Measurements from ENCODE around the gene PELI3.
"Not testable (repeated sequence)": the region's sequence is repeated elsewhere in the genome, so short reads cannot be mapped to it uniquely, and the experiment has no call there.

PELI3 gene

DNA sequence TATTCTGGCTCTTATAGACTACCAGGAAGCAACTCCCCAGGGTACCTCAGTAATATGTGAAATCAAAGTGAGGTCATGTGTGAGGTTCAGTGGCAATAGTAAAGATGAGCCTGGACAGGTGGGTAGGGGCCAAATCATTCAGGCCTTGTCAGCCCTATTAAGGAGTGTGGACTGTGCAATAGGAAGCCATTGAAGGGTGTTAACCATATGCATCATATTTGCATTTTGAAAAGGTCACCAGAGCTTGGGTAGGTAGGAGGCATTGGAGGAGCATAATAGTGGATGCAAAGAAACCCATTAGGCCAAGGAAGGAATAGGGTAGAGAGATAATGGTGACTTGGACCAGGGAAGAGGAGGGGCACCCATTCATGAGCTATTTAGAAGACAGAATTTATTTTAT is 19.7 kb upstream of the PELI3 start:
- DNase-seq, result no peak

DNA sequence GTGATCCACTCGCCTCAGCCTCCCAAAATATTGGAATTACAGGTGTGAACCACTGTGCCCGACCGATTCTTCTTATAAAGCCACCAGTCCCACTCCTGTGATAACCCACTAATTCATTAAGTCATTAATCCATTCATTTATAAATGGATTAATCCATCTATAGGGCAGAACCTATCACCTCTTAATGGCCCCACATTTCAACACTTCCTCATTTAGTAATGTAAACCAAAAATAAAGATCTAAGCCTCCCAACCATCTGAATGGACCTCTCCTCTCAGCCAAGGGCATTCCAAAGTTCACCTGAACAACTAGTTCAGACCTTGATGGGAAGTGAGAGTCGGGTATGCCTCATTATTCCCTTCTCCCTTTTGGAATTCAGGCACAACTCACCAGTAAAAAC is 18.2 kb upstream of the PELI3 start:
- no peak for DNase-seq

DNA sequence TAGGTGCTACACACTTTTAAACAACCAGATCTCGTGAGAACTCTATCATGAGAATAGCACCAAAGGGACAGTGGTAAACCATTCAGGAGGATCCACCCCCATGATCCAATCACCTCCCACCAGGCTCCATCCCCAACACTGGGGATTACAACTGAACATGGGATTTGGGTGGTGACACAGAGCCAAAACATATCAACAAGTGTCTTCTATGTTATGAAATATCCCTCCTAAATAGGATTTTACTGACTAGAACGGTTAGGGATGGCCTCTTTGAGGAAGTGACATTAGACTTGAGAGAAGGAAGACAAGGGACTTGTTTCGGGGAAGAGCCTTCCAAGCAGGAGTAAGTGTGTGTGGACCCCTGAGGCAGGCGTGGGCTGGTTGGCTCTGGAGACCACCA is 16.1 kb upstream of the PELI3 start:
- no peak for DNase-seq

DNA sequence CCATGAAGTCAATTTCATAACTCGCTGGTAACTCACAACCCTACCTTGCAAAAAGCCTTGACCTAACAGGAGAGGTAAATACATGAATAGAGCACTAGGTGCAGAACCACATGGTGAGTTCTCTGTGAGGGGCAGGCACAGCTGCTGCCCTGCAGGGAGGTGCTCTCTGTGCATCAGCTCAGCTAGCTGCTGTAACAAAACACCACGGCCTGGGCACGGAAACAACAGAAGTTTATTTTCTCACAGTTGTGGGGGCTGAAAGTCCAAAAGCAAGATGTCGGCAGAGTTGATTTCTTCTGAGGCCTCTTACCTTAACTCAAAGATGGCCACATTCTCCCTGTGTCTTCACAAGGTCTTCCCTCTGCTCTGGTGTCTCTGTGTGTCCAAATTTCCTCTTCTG is 15.0 kb upstream of the PELI3 start:
- no peak for DNase-seq

DNA sequence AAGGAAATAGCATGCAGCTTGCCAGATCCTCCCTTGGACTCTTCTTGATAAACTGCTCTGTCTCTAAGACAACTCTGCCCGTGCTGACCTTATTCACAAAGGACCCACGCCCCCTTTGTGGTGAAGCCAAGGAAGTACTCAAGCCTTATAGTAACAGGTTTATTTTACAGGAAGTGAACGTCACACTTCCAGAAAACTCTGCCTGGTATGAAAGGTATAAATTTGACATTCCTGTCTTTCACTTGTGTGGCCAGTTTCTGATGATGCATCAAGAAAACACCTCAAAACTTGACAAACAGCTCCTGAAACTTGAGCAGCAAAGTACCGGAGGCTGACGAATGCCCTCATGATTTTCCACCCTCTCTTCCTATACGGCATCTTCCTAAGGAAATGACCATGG is 12.5 kb upstream of the PELI3 start:
- no peak for DNase-seq

DNA sequence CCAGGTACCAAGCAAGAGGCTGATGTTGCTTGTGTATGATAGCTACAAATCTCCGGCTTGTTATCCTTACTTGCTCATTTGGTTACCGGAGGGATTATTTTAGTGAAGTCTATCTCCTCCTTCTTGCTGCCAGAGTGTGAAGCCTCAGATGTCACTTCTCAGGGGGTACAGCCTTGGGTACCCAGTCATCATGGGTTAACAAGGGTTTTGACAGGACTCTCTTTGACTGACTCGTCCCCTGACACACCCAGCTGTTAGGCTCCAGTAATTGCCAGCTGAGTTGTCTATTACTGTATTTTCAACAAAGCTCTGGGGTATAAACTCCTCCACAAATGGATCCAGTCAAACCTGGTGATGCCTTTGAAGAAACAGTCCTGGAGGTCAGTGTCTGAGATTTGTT is 11.9 kb upstream of the PELI3 start:
- DNase-seq, result no peak

DNA sequence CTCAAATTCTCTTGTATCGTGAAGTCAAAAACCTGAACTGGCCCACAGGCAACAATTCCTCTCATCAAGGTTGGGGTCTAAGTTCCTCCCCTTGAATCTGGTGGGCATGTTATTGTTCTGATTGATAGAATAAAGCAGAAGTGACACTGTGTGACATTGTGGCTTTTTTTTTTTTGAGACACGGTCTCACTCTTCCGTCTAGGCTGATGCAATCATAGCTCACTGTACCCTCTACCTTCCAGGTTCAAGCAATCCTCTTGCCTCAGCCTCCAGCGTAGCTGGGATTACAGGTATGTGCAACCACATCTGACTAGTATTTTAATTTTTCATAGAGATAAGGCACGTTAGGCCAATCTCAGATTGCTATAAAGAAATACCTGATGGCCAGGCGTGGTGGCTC is 8.9 kb upstream of the PELI3 start:
- no peak for DNase-seq

DNA sequence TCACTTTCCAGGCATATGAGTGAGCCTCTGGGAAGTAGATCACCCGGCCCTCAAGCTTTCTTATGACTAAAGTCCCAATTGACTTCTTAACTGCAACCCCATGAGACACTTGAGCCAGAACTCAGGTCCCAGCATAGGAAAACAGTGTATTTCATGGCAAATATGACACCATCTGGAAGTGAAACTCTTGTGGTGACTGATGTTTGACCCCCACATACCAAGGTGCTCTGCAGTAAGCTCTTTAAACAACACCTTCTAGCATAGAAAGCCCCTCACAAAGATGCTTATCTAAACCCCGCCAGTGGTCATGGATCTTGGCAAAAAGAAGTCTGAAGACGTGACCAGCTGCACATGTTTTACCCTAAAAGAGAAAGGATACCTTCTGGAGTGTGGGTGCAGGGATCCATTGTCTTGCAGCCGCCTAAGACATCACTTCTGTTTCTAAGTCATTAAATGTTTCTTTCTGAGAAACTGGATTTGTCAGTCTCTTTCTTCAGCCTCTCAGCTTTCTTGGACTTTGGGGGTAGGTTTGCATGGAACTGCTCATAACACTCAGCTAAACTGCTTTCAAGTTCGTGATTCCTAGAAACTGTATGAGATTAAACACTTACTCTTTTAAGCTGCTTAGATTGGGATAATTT is 7.4 kb upstream of the PELI3 start:
- DNase-seq, result no peak

DNA sequence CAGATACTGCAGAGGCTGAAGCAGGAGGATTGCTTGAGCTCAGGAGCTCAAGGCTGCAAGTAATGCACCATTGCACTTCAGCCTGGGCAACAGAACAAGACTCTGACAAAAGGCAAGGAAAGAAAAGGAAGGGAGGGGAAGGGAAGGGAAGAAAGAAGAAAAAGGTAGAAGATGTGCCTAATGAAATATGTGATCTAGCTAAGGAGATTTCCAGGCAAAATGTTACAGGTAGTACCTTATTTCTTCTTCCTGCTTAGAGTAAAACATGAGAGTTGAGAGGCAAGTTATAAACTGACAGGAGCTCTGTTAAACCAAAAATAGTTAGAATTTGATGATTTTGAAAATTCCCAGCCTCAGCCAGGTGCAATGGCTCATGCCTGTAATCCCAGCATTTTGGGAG is 4.7 kb upstream of the PELI3 start:
- DNase-seq, result no peak

DNA sequence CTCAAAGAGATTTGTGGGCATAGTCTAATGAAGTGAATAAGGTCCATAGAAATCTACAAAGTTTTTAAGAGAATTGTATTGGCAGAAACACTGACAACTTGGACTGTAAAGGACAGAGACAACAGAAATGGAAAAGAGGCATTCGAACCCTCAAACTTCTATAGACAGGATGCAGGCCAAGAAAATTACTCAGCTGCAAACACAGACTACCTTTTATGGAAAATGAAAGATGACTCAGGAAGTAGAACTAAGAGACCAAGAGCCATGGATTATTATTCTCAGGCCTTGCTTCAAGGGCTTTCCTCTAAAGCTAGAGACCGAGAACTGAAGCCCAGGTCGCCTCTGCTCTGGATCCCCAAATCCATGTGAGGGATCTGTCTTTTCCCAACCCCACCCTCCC is 3.8 kb upstream of the PELI3 start:
- no peak for DNase-seq

DNA sequence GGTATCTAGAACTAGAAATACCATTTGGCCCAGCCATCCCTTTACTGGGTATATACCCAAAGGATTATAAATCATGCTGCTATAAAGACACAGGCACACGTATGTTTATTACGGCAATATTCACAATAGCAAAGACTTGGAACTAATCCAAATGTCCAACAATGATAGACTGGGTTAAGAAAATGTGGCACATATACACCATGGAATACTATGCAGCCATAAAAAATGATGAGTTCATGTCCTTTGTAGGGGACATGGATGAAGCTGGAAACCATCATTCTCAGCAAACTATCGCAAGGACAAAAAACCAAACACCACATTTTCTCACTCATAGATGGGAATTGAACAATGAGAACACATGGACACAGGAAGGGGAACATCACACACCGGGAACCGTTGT is 2.6 kb upstream of the PELI3 start:
- not testable (repeated sequence) for DNase-seq

DNA sequence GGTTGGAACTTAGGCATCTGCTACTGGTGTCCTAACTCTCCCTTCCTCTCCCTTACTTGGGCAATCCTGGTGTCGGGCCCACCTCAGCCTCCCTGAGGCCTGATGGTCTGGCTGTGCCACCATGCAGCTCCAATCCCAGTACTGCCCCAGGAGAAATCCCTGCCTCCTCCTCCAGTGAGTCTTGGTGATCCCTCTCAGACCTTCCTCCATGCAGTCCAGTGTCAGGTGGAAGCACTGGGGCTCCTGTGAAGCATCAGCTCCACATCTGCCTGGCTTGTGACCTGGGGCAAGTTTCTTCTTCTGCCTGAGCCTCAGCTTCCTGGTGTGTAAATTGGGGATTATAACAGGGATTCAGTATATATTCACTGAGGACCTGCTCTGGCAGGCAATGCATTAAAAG is 1.8 kb upstream of the PELI3 start:
- no peak for DNase-seq

DNA sequence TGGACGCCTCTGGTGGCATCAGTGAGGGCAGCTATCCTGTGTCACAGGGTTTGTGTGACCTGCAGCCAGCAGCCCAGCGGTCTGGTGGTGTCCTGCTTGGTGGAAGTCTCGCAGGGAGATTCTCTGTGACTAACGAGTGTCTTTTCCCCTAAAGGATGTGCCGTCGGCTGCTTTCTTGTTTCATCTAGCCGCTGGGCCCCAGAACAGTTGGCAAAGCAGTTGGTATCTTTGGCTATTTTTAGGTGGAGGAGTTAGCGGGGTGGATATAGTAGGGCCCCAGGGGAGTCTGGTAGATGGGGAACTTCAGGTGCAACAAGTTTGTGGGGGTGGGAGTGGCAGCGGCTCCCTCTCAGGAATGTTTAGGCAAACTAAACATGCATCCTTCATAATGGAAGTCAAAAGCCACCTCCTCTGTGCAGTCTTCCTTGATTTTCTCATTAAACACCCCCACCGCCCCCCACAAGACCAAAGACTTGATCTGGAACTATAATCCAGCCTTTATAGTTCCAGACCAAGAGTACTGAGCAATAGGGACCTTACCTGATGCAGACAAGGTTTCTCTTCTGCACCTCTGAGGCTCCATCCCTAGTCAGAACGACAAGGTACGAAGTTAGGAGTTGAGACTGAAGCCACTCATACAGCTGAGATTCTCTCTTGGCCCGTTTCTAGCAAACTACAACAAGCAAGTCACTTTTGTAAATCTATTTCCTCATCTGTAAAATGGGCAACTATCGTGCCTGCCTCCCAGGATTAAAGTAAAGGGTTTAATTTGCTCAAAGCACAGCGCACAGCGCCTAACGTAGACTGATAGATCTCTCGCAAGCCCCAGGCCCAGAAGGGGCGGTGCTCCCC is 1.1 kb upstream of the PELI3 start:
- DNase-seq, result no peak

DNA sequence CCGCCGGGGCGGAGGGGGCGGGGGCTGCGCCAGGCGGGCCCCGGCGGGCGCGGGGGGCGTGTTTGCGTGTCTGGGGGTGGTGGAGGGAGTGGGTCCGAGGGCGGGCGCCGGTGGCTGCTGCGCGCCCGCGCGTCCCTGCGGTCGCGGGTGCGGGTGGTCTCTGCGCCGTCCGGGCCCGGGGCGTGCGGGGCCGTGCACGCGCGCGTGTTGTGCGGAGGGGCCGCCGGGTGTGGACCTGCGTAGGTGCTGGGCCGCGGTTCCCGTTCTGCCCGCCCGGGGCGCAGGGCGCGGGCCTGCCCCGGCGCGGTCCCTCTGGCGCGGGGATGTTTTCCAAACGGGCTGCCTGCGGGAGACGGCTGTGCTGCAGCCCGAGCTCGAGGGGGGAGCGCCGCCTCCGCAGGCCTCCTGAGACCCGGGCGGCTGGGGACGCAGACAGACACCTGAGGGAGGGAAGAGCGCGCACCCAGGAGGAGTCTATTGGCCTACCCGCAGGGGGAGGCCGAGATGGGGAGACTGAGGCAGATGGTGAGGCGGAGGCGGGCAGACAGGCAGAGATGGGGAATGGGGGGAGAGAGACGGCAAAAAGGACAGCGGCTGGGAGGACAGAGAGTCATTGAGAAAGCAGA is 442 bp downstream of the PELI3 start:
- no peak for DNase-seq

DNA sequence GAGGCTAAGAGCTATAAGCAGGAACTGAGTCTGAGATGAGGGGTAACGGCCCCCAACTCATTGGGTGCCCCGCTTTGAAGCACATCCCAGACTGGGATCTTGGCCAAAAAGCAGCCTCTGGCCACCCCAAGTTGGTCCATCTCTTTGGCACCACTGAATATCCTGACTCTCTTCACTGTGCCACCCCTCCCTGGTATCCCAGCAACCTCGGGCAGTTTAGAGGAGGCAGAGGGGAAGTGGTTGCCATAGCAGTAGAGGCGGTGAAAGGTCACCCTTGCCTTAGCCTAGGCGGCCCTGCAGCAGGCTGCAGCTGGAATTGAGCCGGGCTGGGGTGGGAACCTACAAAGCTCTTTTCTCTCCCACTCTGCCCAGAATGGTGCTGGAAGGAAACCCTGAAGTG is 1.1 kb downstream of the PELI3 start:
- no peak for DNase-seq

DNA sequence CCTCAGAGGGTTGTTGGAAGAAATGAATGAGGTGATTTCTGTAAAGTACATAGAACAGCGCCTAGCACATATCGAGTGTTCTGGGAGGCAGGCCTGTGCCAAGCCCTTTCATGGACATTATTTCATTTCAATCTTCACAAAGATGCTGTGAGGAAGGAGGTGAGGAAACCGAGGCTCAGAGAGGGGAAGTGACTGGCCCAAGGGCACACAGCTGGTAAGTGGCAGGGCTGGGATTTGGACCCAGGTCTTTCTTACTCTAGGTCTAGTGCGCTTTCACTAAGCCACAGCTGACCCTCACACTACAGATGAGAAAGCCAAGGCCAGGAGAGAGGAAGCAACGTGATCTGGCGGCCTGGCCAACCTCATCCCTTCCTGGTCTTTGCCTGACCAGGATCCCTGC is 2.0 kb downstream of the PELI3 start:
- DNase-seq, result no peak

DNA sequence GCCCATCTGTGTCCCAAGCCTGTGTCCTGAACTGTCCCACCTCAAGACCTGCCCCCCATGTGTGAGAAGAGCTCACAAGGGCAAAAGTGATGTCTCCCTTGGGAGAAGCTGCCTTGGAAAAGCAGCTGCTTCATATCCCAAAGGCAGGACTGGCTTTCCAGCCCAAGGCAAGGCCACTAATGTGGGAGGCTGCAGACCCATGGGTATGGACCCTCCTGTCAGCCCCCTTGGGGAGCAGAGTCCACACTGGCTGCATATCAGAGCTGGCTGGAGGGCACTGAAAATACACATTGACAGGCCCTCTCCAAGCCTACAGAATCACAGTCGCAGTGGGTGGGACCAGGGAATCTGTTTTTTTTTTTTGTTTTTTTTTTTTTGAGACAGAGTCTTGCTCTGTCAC is 2.7 kb downstream of the PELI3 start:
- no peak for DNase-seq

DNA sequence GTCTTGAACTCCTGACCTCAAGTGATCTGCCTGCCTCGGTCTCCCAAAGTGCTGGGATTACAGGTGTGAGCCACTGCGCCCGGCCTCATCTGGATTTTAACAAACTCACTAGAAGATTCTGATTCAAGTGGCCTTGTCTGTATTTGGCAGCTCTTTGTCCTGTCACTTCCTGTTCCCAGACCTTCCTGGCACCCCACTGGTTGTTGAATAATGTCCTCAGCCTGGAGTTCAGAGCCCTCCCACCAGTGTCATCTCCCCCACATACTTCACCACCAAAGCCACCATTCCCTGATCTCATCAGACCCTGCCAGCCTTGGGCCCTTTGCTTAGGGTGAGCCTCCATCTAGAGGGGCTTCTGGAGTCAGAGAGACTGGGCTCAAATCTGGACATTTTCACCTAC is 3.3 kb downstream of the PELI3 start:
- no peak for DNase-seq

DNA sequence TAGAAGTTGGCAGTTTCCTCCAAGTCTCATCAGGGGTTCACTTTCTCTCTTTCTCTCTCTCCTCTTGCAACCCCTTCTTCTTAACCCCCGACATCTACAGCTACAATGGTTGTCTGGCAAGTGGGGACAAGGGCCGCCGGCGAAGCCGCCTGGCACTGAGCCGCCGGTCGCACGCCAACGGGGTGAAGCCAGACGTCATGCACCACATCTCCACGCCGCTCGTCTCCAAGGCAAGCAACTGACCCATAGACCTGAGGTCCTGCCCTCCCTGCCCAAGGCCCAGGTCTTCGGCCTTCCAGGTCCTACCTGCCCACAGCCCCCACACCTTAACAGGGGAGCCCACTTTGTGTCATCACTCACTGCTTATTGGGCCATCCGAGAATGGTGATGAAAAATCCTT is 4.4 kb downstream of the PELI3 start:
- DNase-seq, result no peak

DNA sequence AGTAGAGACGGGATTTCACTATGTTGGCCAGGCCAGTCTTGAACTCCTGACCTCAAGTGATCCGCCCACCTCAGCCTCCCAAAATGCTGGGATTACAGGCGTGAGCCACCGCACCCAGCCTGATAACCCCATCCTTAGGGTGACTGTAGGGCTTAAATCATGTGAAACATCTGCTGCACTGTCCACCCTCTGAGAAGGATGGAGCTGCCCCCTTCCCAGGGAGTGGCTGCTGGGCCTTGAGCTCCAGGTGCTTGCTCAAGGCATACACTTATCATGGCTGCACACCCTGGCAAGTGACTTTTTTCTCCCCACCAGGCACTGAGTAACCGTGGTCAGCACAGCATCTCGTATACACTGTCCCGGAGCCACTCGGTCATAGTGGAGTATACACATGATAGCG is 5.3 kb downstream of the PELI3 start:
- DNase-seq, result no peak

DNA sequence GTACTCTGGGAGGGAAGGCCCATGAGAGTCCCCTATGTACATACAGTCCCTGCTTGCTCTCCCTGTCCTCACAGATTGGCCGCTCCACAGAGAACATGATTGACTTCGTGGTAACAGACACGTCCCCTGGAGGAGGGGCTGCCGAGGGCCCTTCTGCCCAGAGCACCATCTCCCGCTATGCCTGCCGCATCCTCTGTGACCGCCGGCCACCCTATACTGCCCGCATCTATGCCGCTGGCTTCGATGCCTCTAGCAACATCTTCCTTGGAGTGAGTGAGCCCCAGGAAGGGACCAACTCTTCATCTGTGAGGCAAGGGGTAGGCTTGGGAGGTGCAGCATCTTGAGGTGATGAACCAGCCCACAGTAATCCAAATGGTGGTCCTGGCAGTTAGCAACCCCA is 6.5 kb downstream of the PELI3 start:
- DNase-seq, result no peak

DNA sequence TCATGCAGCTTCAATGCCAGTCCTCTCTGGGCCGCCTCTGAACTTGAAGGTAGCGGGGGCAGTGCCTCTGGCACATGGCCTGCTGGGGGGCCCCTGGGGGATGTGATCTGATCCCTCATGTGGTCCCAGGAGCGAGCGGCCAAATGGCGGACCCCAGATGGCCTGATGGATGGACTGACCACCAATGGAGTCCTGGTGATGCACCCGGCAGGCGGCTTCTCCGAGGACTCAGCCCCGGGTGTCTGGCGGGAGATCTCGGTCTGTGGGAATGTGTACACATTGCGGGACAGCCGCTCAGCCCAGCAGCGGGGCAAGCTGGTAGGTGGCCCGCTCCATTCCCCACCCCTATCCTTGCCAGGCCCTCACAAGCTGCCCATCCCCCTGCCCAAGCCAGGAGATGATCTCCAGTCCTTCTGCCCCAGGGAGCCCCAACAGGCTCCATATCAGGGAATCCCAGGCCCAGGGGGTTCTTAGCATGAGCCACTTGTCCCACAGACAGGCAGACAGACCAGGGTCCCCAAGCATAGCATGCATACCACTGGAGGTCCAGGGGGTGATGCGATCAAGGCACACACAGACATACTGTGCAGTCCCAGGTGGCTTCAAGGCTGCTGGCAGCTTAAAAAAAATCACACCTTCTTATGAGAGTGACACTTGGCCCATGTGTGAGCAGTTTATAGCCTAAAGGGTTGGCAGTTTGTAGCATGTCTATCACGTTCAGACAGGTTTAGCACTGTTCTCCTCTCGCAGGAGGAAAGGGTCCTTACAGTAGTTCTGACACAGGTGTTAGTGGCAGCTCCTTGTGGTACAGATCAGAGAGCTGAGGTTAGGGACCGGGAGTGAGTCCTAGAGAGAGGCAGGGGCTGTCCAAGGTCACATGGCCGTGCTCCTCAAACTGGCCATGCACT is 7.2 kb downstream of the PELI3 start:
- DNase-seq, result no peak
